BJ (cell line): ENCODE results near the gene PCBP4. TPM values are rescaled to one million over a fixed set of nuclear protein-coding genes. Genes with fewer than 3 reads are reported as not detected.
A peak's percentile ranks its signal among the peaks of the same experiment; 100 is the strongest.

Experiments
- CTCF ChIA-PET: fragments of 350-600 bp; formaldehyde crosslinking; extraction: SDS; loops from one replicate; lab custom pipeline; 2021; ENCODE audit warnings: antibody characterized with exemption, inconsistent platforms; lab: Yijun Ruan, JAX
- POLR2A ChIA-PET: fragments of 300-600 bp; sonication (Branson Sonifier 250); formaldehyde crosslinking; extraction: SDS; loops from one replicate; lab custom pipeline; 2021; ENCODE audit warnings: antibody characterized with exemption; lab: Charles Lee
- DNase-seq: peaks from one replicate; pipeline ENCODE4 v3.0.0-alpha.2; 2011; ENCODE audit warnings: low read depth
- H3K27me3 ChIP-seq: 2 replicates; pipeline ENCODE4 v1.6.0; 2011; ENCODE audit warnings: low read length; ENCODE audit not compliant: control insufficient read depth, insufficient read depth
- H3K36me3 ChIP-seq: 2 replicates; pipeline ENCODE4 v1.5.1; 2011; ENCODE audit warnings: low read length; ENCODE audit not compliant: control insufficient read depth, insufficient read depth
- H3K4me3 ChIP-seq: 2 replicates; pipeline ENCODE4 v1.5.1; 2011; ENCODE audit warnings: low read depth, mild to moderate bottlenecking, control low read depth, low read length
- polyA plus RNA-seq: library from polyadenylated mRNA; depleted of rRNA; stranded (reverse); fragments of >200 nt; gene quantifications from 2 replicates; pipeline ENCODE4 v1.2.3, GENCODE V29; 2011
- TF ChIP-seq, protein P1 (sequence below): IDR thresholded peaks from 2 replicates; pipeline ENCODE4 v1.5.1; 2011; ENCODE audit warnings: low read depth, mild to moderate bottlenecking, control low read depth, inconsistent platforms, low read length, moderate library complexity; ENCODE audit not compliant: insufficient read depth

Gene PCBP4
- polyA plus RNA-seq, 1 experiment, result 88.7 TPM

DNA sequence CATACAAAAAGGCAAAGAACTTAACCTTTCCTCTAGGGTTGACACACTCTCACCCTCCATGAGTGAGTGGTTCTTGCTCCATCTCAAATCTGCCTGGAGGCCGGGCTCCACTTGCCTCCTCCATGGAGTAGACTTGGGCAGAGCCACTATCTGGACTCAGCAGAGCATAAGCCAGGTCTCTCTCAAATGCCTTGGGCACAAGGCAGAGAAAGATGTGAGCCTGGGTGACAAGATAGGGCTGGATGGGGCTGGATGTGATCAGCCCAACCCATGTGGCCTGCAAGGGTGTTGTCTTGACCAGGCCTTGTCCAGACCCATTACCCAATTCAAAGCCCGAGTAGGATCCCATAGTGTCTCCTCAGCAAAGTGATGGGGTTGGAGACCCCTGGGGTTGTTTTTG, 32.6 kb upstream of the PCBP4 start:
- ChIA-PET CTCF (interaction anchor here (1.7 to 6.4 kb wide), 3 partner anchors 58 to 143 kb away, joined by 7 to 356 read pairs (median 54); partner anchors contain the start of genes PARP3 and RRP9), POLR2A (no interaction called here)
- H3K4me3 ChIP-seq, result no peak overlapping the region
- TF ChIP-seq, protein P1, sequence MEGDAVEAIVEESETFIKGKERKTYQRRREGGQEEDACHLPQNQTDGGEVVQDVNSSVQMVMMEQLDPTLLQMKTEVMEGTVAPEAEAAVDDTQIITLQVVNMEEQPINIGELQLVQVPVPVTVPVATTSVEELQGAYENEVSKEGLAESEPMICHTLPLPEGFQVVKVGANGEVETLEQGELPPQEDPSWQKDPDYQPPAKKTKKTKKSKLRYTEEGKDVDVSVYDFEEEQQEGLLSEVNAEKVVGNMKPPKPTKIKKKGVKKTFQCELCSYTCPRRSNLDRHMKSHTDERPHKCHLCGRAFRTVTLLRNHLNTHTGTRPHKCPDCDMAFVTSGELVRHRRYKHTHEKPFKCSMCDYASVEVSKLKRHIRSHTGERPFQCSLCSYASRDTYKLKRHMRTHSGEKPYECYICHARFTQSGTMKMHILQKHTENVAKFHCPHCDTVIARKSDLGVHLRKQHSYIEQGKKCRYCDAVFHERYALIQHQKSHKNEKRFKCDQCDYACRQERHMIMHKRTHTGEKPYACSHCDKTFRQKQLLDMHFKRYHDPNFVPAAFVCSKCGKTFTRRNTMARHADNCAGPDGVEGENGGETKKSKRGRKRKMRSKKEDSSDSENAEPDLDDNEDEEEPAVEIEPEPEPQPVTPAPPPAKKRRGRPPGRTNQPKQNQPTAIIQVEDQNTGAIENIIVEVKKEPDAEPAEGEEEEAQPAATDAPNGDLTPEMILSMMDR, result no peak
- H3K36me3 ChIP-seq, result no peaks in the 10 kb centered on the region
- no peak for DNase-seq
- H3K27me3 ChIP-seq, result no peaks in the 10 kb centered on the region

DNA sequence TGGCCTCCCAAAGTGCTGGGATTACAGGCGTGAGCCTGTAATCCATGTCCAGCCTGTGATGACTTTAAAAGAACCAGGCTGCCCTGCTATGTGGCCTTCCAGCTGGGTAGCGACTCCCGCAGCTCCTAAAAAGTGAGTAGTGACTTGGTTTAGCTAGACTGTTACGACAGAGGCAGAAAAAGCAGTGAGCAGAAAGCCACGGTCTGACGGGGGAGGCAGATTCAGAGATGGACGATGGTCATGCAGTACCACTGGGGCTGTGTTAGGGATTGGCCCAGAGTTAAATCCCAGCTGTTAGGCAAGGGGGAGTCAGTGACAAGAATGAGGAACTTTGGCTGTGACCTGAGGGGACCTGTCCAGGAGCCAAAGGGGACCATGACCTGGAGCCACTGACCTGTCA, 31.5 kb upstream of the PCBP4 start:
- ChIA-PET CTCF (interaction anchor here (0.6 to 2.3 kb wide), 5 partner anchors 55 to 336 kb away, joined by 3 to 9 read pairs (median 4); partner anchors contain the start of genes PARP3 and RRP9), POLR2A (no interaction called here)
- Histone ChIP-seq H3K36me3 (peaks cover 9% of the 10 kb centered on the region), H3K4me3 (no peak overlapping the region), H3K27me3 (no peaks in the 10 kb centered on the region)
- TF ChIP-seq, protein P1, result no peak
- no peak for DNase-seq

DNA sequence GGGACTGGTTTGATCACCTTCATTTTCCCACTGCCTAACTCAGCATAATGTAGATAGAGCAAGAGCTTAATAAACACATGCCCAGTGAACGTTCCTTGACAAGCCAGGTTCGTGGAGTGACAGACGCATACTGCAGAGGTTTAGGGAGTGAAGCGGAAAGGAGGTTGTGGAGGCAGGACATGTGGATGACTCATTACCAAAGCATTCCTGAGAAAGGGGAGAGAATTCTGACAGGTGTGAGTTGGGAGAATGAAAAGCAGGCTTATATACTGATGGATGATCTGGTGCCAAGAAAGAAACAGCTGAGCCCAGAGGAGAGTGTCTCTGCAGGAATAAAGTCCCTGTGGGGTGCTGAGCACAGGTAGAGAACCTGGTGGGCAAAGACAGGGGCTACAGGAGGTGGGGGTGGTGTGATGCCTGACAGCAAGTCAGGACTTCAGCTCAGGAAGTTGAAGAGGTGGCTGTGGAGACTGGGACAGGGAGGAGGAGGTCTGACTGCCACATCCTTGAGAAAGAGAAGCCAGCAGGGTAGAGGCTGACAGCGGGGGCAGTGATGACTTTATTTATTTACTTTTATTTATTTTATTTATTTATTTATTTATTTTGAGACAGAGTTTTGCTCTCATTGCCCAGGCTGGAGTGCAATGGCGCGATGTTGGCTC, 30.8 kb upstream of the PCBP4 start:
- DNase-seq, result no peak
- TF ChIP-seq, protein P1, result no peak
- Histone ChIP-seq H3K4me3 (no peak overlapping the region), H3K27me3 (no peaks in the 10 kb centered on the region), H3K36me3 (peaks cover 10% of the 10 kb centered on the region)
- POLR2A ChIA-PET, result no interaction called here
- CTCF ChIA-PET, result interaction anchor here (0.7 to 2.3 kb wide), 4 partner anchors 55 to 147 kb away, joined by 4 to 9 read pairs (median 6); partner anchors contain the start of genes PARP3 and RRP9

DNA sequence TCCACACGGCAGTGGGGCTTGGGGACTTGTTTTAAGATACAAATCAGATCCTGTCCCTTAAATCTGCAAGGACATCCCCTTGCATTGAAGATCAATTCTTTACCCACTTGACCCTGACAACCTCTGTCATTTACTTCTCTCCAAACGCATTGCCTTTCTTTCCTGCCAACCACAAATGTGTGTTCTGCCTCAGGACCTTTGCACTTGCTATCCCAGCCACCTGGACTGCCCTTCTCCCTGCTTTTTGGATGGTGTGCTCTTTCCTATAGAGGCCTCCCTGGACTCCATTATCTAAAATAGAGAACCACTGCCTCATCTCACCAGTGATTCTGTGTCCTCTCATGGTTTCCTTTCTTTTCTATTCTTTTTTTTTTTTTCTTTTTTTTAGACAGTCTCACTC, 29.9 kb upstream of the PCBP4 start:
- TF ChIP-seq, protein P1, result no peak
- peaks cover 15% of the 10 kb centered on the region for H3K36me3 ChIP-seq
- no peak overlapping the region for H3K4me3 ChIP-seq
- POLR2A ChIA-PET, result no interaction called here
- CTCF ChIA-PET, result interaction anchor here (2.3 kb wide), 1 partner anchor 56 kb away, joined by 9 read pairs; no protein-coding TSS in a partner anchor
- H3K27me3 ChIP-seq, result no peaks in the 10 kb centered on the region
- DNase-seq, result no peak

DNA sequence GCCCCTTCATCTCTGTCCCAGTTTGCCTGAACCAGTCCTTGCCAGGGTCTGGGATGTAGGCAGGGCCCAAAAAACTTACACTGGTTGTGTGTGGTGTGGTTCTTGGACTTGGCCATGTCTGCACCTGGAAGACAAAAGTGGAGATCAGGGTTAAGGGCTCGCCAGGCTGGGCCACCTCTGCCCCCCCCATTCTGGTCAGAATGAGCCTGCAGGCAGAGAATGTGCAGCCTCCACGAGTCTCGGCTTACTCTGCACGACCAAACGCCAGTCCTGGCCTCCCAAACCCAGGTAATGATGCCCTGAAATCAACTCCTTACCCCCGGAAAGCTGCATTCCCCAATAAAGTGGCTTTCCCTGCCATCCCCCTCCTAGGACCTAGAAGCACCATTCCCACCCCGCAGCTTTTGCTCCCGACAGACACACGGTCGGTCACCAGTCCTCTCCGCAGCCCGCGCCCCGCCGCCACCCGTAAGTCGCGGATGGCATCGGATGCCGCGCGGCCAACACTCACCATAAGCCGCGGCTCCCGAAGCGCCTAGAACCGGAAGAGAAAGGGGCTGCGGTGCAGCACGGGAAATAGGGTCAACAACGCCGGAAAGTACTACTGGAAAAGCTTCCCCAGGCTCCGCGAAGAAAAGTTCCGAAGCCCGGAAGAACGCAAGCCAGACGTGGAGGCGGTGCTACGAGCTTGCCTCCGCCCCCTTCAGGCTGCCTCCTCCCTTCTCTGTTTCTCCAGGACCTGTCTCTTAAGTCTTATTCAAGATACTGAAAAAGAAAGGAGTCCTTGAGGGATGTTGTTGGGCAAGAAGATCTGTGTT, 28.3 kb upstream of the PCBP4 start, which contains the start of gene RPL29:
TSS of gene RPL29 (minus strand) at position 550 of the 818 bp plus-strand sequence. CDS start at position 116, 434 bp downstream.
- Histone ChIP-seq H3K4me3 (peak within 1 kb of the TSS; percentile 91), H3K27me3 (no peaks in the 10 kb centered on the region), H3K36me3 (peaks cover 19% of the 10 kb centered on the region)
- TF ChIP-seq, protein P1, result no peak
- ChIA-PET POLR2A (interaction anchor here (0.8 kb wide), 1 partner anchor 54 kb away, joined by 6 read pairs; the partner anchor contains the start of gene RRP9), CTCF (interaction anchor here (0.6 to 2.8 kb wide), 13 partner anchors 9 to 225 kb away, joined by 3 to 14 read pairs (median 3); partner anchors contain the start of genes ABHD14B, ACY1 and RRP9)
- DNase-seq, result peak; percentile 76
